SH-SY5Y (cell line): ENCODE measurements around the gene PTPRA.

ENCODE experiments used
- GATA2 ChIP-seq: IDR thresholded peaks from 2 replicates; pipeline ENCODE4 v1.6.1; 2011; ENCODE audit warnings: mild to moderate bottlenecking, low read depth, low read length
- GATA3 ChIP-seq: IDR thresholded peaks from 2 replicates; pipeline ENCODE4 v1.6.1; 2011; ENCODE audit warnings: low read depth, mild to moderate bottlenecking, low read length, moderate library complexity

PTPRA gene

GRCh38 chr20:2871111-2871465 lies 2.2 kb upstream of the PTPRA start:
- TF ChIP-seq GATA3 (no peak), GATA2 (no peak)

- TF ChIP-seq GATA3, result no peak
- TF ChIP-seq GATA2, result no peak
Observed at GRCh38 chr20:2871661-2872458, 1.4 kb upstream of the PTPRA start.

GRCh38 chr20:2872459-2873009 lies 747 bp upstream of the PTPRA start:
- TF ChIP-seq GATA3, result no peak
- no peak for TF ChIP-seq GATA2

GRCh38 chr20:2873747-2874041 lies 413 bp downstream of the PTPRA start:
- TF ChIP-seq GATA3 (no peak), GATA2 (no peak)

GRCh38 chr20:2874456-2874855 lies 1.2 kb downstream of the PTPRA start:
- TF ChIP-seq GATA2 (no peak), GATA3 (no peak)

GRCh38 chr20:2875690-2876203 lies 2.5 kb downstream of the PTPRA start:
- TF ChIP-seq GATA2 (no peak), GATA3 (no peak)

GRCh38 chr20:2878515-2878914 lies 5.2 kb downstream of the PTPRA start:
- TF ChIP-seq GATA2 (no peak), GATA3 (no peak)

- TF ChIP-seq GATA2 (no peak), GATA3 (no peak)
Observed at GRCh38 chr20:2879146-2879545, 5.9 kb downstream of the PTPRA start.

- TF ChIP-seq GATA3 (no peak), GATA2 (no peak)
Observed at GRCh38 chr20:2880650-2881049, 7.4 kb downstream of the PTPRA start.

- TF ChIP-seq GATA2 (no peak), GATA3 (no peak)
Observed at GRCh38 chr20:2883726-2884637, 10.7 kb downstream of the PTPRA start.

GRCh38 chr20:2887715-2888114 lies 14.4 kb downstream of the PTPRA start:
- TF ChIP-seq GATA3 (no peak), GATA2 (no peak)

- TF ChIP-seq GATA3 (no peak), GATA2 (no peak)
Observed at GRCh38 chr20:2888224-2888955, 15.1 kb downstream of the PTPRA start.

- no peak for TF ChIP-seq GATA2
- TF ChIP-seq GATA3, result no peak
Observed at GRCh38 chr20:2889209-2889608, 15.9 kb downstream of the PTPRA start.

GRCh38 chr20:2889797-2890196 lies 16.5 kb downstream of the PTPRA start:
- TF ChIP-seq GATA2 (no peak), GATA3 (no peak)
